Activated CD8-positive, alpha-beta memory T cell treated with anti-CD3 and anti-CD28 coated beads for 48 hours (primary cell): ENCODE measurements around the gene PRAMEF26.
"Not testable (repeated sequence)": the region's sequence is repeated elsewhere in the genome, so short reads cannot be mapped to it uniquely, and the experiment has no call there.

Experiments
- DNase-seq, 3 experiments: peaks; one replicate each; pipeline ENCODE4 v3.0.0-alpha.2; 2020; ENCODE audit warnings: low read depth in 2 of 3, low spot score in 2 of 3

PRAMEF26 gene

GRCh38 chr1:13155909-13156308 is at the start of gene PRAMEF26:
TSS of gene PRAMEF26 (minus strand) at chr1:13156009. CDS start at chr1:13153095, 2,914 bp downstream.
- DNase-seq: not testable (repeated sequence)

- DNase-seq: not testable (repeated sequence)
Measured at GRCh38 chr1:13201309-13201708, 45.5 kb upstream of the PRAMEF26 start, which contains the start of gene PRAMEF13. TSS of gene PRAMEF13 (minus strand) at chr1:13201409. CDS start at chr1:13199589, 1,820 bp downstream.

- not testable (repeated sequence) for DNase-seq
Measured at GRCh38 chr1:13171548-13171947, 15.7 kb upstream of the PRAMEF26 start, which contains the start of gene PRAMEF9. TSS of gene PRAMEF9 (plus strand) at chr1:13171848. CDS start at chr1:13175281, 3,433 bp downstream.

- DNase-seq: not testable (repeated sequence)
Measured at GRCh38 chr1:13165531-13165930, 9.7 kb upstream of the PRAMEF26 start, which contains the start of gene HNRNPCL4. TSS of gene HNRNPCL4 (minus strand) at chr1:13165631. CDS start at chr1:13165467, 164 bp downstream.

GRCh38 chr1:13116754-13117153 is 39.1 kb downstream of the PRAMEF26 start, which contains the start of gene HNRNPCL2:
TSS of gene HNRNPCL2 (minus strand) at chr1:13116854. CDS start at chr1:13116400, 454 bp downstream.
- DNase-seq: not testable (repeated sequence)
